ENCODE measurements around the gene BRD2. TPM values are rescaled to one million over a fixed set of nuclear protein-coding genes. Genes with fewer than 3 reads are reported as not detected.
A peak's percentile ranks its signal among the peaks of the same experiment; 100 is the strongest.
"Not testable (repeated sequence)": the region's sequence is repeated elsewhere in the genome, so short reads cannot be mapped to it uniquely, and the experiment has no call there.

Gene BRD2
- total and polyA plus RNA-seq, 5 donors from 2014 or later = 43.9 to 425 (median 55.8) TPM

- H3K27ac Mint-ChIP-seq = peak overlapping the region in 2 of 3 donors; percentile 39 to 82
- Histone ChIP-seq H3K9me3 (ENCODE audit: control insufficient read depth in 2 of 2, low read length in 2 of 2) (no peaks in the 10 kb centered on the region), H3K4me1 (ENCODE audit: control insufficient read depth, insufficient read depth, low read length, poor library complexity, severe bottlenecking) (peaks cover 23% of the 10 kb centered on the region), H3K27ac (ENCODE audit: insufficient read depth, low read length, poor library complexity, severe bottlenecking) (no peak overlapping the region), H3K4me3 (ENCODE audit: low read depth, low read length) (no peak overlapping the region), H3K27me3 (ENCODE audit: control insufficient read depth, insufficient read depth, low read length) (no peaks in the 10 kb centered on the region), H3K36me3 (ENCODE audit: control insufficient read depth, insufficient read depth, low read length) (no peaks in the 10 kb centered on the region)
- H3K27me3 Mint-ChIP-seq = no peaks in the 10 kb centered on the region
- ATAC-seq (ENCODE audit: low read depth in 2 of 2) (no peak), DNase-seq (no peak)
- no peak overlapping the region for H3K4me3 Mint-ChIP-seq
- peaks cover 0 to 1% (median 0%) of the 10 kb centered on the region in 7 donors for H3K9me3 Mint-ChIP-seq
- peaks cover 17% of the 10 kb centered on the region for H3K36me3 Mint-ChIP-seq
- H3K4me1 Mint-ChIP-seq = peaks cover 6 to 26% (median 24%) of the 10 kb centered on the region in 4 donors
Measured at GRCh38 chr6:32936239-32937152, 31.9 kb upstream of the BRD2 start.

- ATAC-seq (ENCODE audit: low read depth in 2 of 2) = no peak
- DNase-seq = no peak
- no peaks in the 10 kb centered on the region for H3K36me3 ChIP-seq (ENCODE audit: control insufficient read depth, insufficient read depth, low read length)
- H3K27ac Mint-ChIP-seq = no peak overlapping the region
- H3K36me3 Mint-ChIP-seq = peaks cover 17% of the 10 kb centered on the region
- H3K4me3 ChIP-seq (ENCODE audit: low read depth, low read length) = no peak overlapping the region
- H3K4me1 Mint-ChIP-seq = peaks cover 12 to 33% (median 30%) of the 10 kb centered on the region in 4 donors
- no peaks in the 10 kb centered on the region for H3K9me3 ChIP-seq (ENCODE audit: control insufficient read depth in 2 of 2, low read length in 2 of 2)
- peaks cover 31% of the 10 kb centered on the region for H3K4me1 ChIP-seq (ENCODE audit: control insufficient read depth, insufficient read depth, low read length, poor library complexity, severe bottlenecking)
- H3K27ac ChIP-seq (ENCODE audit: insufficient read depth, low read length, poor library complexity, severe bottlenecking) = no peak overlapping the region
- no peak overlapping the region for H3K4me3 Mint-ChIP-seq
- no peaks in the 10 kb centered on the region for H3K27me3 ChIP-seq (ENCODE audit: control insufficient read depth, insufficient read depth, low read length)
- peaks cover 0 to 1% (median 0%) of the 10 kb centered on the region in 7 donors for H3K9me3 Mint-ChIP-seq
- no peaks in the 10 kb centered on the region for H3K27me3 Mint-ChIP-seq
Measured at GRCh38 chr6:32937230-32937633, 31.2 kb upstream of the BRD2 start.

GRCh38 chr6:32938494-32938893 is 29.9 kb upstream of the BRD2 start:
- Histone ChIP-seq H3K27ac (ENCODE audit: insufficient read depth, low read length, poor library complexity, severe bottlenecking) (no peak overlapping the region), H3K36me3 (ENCODE audit: control insufficient read depth, insufficient read depth, low read length) (no peaks in the 10 kb centered on the region), H3K4me1 (ENCODE audit: control insufficient read depth, insufficient read depth, low read length, poor library complexity, severe bottlenecking) (peaks cover 42% of the 10 kb centered on the region), H3K4me3 (ENCODE audit: low read depth, low read length) (no peak overlapping the region), H3K27me3 (ENCODE audit: control insufficient read depth, insufficient read depth, low read length) (no peaks in the 10 kb centered on the region), H3K9me3 (ENCODE audit: control insufficient read depth in 2 of 2, low read length in 2 of 2) (no peaks in the 10 kb centered on the region)
- Mint-ChIP-seq H3K4me1 (peaks cover 14 to 43% (median 37%) of the 10 kb centered on the region in 4 donors), H3K27ac (no peak overlapping the region), H3K4me3 (no peak overlapping the region), H3K36me3 (peaks cover 17% of the 10 kb centered on the region), H3K9me3 (no peaks in the 10 kb centered on the region), H3K27me3 (no peaks in the 10 kb centered on the region)
- DNase-seq (no peak), ATAC-seq (ENCODE audit: low read depth in 2 of 2) (no peak)

- H3K4me1 Mint-ChIP-seq = peaks cover 17 to 62% (median 51%) of the 10 kb centered on the region in 4 donors
- Histone ChIP-seq H3K4me1 (ENCODE audit: control insufficient read depth, insufficient read depth, low read length, poor library complexity, severe bottlenecking) (peaks cover 60% of the 10 kb centered on the region), H3K4me3 (ENCODE audit: low read depth, low read length) (peak within 1 kb of the TSS; percentile 92), H3K27ac (ENCODE audit: insufficient read depth, low read length, poor library complexity, severe bottlenecking) (peak within 1 kb of the TSS; percentile 89), H3K9me3 (ENCODE audit: control insufficient read depth in 2 of 2, low read length in 2 of 2) (no peaks in the 10 kb centered on the region), H3K36me3 (ENCODE audit: control insufficient read depth, insufficient read depth, low read length) (no peaks in the 10 kb centered on the region), H3K27me3 (ENCODE audit: control insufficient read depth, insufficient read depth, low read length) (no peaks in the 10 kb centered on the region)
- H3K27me3 Mint-ChIP-seq = no peaks in the 10 kb centered on the region
- ATAC-seq (ENCODE audit: low read depth in 2 of 2) (peak; percentile 80 to 83), DNase-seq (peak; percentile 59 to 89 (median 75))
- H3K36me3 Mint-ChIP-seq = peaks cover 16% of the 10 kb centered on the region
- H3K4me3 Mint-ChIP-seq = peak within 1 kb of the TSS; percentile 86 to 94 (median 94)
- H3K27ac Mint-ChIP-seq = peak within 1 kb of the TSS; percentile 92 to 96 (median 95)
- no peaks in the 10 kb centered on the region for H3K9me3 Mint-ChIP-seq
Measured at GRCh38 chr6:32940656-32941213, 27.7 kb upstream of the BRD2 start, which contains the start of gene HLA-DMB. Gene HLA-DMB (minus strand): TSS chr6:32941028. CDS start chr6:32940807, 221 bp downstream.

DNA sequence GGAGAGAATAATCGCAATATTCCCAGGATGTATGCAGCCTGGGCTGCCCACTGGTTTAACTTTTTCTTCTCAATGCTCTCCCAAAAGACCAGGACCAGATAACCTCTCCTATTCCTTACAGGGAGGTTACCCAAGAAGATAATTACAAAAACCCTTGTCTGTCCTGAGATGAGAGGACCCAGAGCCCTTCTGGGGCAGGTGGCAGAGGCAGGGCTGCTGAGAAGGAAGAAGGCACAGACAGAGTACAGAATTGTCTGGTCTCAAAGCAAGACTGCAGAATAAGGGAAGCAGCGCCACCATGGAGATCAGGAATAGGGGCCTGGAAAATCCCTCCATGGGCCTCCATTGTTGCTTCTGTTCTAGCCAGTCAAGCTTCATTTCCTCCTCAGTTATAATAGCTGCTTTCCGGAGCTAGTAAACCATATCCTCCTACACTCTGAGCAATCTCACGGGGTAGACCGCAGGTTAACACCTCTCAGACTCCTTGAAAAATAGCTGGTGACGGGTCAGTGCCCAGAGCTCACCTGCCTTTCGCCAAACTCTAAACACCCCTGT is 27.1 kb upstream of the BRD2 start:
- Mint-ChIP-seq H3K27me3 (no peaks in the 10 kb centered on the region), H3K36me3 (peaks cover 12% of the 10 kb centered on the region), H3K9me3 (no peaks in the 10 kb centered on the region), H3K27ac (peak overlapping the region; percentile 92 to 96 (median 95)), H3K4me1 (peaks cover 18 to 63% (median 52%) of the 10 kb centered on the region in 4 donors), H3K4me3 (peak overlapping the region; percentile 86 to 94 (median 94))
- Histone ChIP-seq H3K9me3 (ENCODE audit: control insufficient read depth in 2 of 2, low read length in 2 of 2) (no peaks in the 10 kb centered on the region), H3K36me3 (ENCODE audit: control insufficient read depth, insufficient read depth, low read length) (no peaks in the 10 kb centered on the region), H3K27me3 (ENCODE audit: control insufficient read depth, insufficient read depth, low read length) (no peaks in the 10 kb centered on the region), H3K27ac (ENCODE audit: insufficient read depth, low read length, poor library complexity, severe bottlenecking) (peak overlapping the region; percentile 89), H3K4me3 (ENCODE audit: low read depth, low read length) (peak overlapping the region; percentile 92), H3K4me1 (ENCODE audit: control insufficient read depth, insufficient read depth, low read length, poor library complexity, severe bottlenecking) (peaks cover 60% of the 10 kb centered on the region)
- DNase-seq (peak; percentile 11 to 83 (median 56)), ATAC-seq (ENCODE audit: low read depth in 2 of 2) (peak; percentile 73 to 76)

- not testable (repeated sequence) for DNase-seq; H3K4me3 ChIP-seq (ENCODE audit: low read depth, low read length); H3K27me3 ChIP-seq (ENCODE audit: control insufficient read depth, insufficient read depth, low read length); H3K9me3 Mint-ChIP-seq; H3K36me3 Mint-ChIP-seq; H3K27ac ChIP-seq (ENCODE audit: insufficient read depth, low read length, poor library complexity, severe bottlenecking); H3K27me3 Mint-ChIP-seq; H3K36me3 ChIP-seq (ENCODE audit: control insufficient read depth, insufficient read depth, low read length); ATAC-seq (ENCODE audit: low read depth in 2 of 2); H3K9me3 ChIP-seq (ENCODE audit: control insufficient read depth in 2 of 2, low read length in 2 of 2)
- H3K27ac Mint-ChIP-seq = peak overlapping the region; percentile 67 to 99 (median 86)
- H3K4me3 Mint-ChIP-seq = peak overlapping the region in 1 of 4 donors; percentile 86
- peaks cover 28 to 72% (median 56%) of the 10 kb centered on the region in 4 donors for H3K4me1 Mint-ChIP-seq
- peaks cover 60% of the 10 kb centered on the region for H3K4me1 ChIP-seq (ENCODE audit: control insufficient read depth, insufficient read depth, low read length, poor library complexity, severe bottlenecking)
Measured at GRCh38 chr6:32942555-32943123, 25.8 kb upstream of the BRD2 start.

- Histone ChIP-seq H3K27ac (ENCODE audit: insufficient read depth, low read length, poor library complexity, severe bottlenecking) (peak overlapping the region; percentile 71), H3K4me1 (ENCODE audit: control insufficient read depth, insufficient read depth, low read length, poor library complexity, severe bottlenecking) (peaks cover 60% of the 10 kb centered on the region), H3K36me3 (ENCODE audit: control insufficient read depth, insufficient read depth, low read length) (no peaks in the 10 kb centered on the region), H3K27me3 (ENCODE audit: control insufficient read depth, insufficient read depth, low read length) (no peaks in the 10 kb centered on the region), H3K9me3 (ENCODE audit: control insufficient read depth in 2 of 2, low read length in 2 of 2) (no peaks in the 10 kb centered on the region), H3K4me3 (ENCODE audit: low read depth, low read length) (peak overlapping the region; percentile 76)
- peak overlapping the region; percentile 89 to 99 (median 95) for H3K27ac Mint-ChIP-seq
- peak; percentile 42 to 52 for ATAC-seq (ENCODE audit: low read depth in 2 of 2)
- H3K36me3 Mint-ChIP-seq = no peaks in the 10 kb centered on the region
- peak; percentile 9 to 82 (median 46) for DNase-seq
- no peaks in the 10 kb centered on the region for H3K9me3 Mint-ChIP-seq
- H3K4me1 Mint-ChIP-seq = peaks cover 36 to 82% (median 57%) of the 10 kb centered on the region in 4 donors
- H3K27me3 Mint-ChIP-seq = no peaks in the 10 kb centered on the region
- H3K4me3 Mint-ChIP-seq = peak overlapping the region; percentile 68 to 92 (median 82)
Measured at GRCh38 chr6:32943864-32944649, 24.3 kb upstream of the BRD2 start.

Measured in CD4-positive, CD25-positive, alpha-beta regulatory T cell (primary cell).